ENCODE data around the gene DEUP1.

GRCh38 chr11:93370260-93370659 is 39.7 kb downstream of the DEUP1 start:
- TF ChIP-seq, protein P1, sequence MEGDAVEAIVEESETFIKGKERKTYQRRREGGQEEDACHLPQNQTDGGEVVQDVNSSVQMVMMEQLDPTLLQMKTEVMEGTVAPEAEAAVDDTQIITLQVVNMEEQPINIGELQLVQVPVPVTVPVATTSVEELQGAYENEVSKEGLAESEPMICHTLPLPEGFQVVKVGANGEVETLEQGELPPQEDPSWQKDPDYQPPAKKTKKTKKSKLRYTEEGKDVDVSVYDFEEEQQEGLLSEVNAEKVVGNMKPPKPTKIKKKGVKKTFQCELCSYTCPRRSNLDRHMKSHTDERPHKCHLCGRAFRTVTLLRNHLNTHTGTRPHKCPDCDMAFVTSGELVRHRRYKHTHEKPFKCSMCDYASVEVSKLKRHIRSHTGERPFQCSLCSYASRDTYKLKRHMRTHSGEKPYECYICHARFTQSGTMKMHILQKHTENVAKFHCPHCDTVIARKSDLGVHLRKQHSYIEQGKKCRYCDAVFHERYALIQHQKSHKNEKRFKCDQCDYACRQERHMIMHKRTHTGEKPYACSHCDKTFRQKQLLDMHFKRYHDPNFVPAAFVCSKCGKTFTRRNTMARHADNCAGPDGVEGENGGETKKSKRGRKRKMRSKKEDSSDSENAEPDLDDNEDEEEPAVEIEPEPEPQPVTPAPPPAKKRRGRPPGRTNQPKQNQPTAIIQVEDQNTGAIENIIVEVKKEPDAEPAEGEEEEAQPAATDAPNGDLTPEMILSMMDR (conservative IDR thresholded peaks at IDR 0.05; ENCODE audit: low read length), result no peak
- no peak for TF ChIP-seq EZH2phosphoT487 (IDR thresholded peaks at IDR 0.05; ENCODE audit: borderline replicate concordance, low read depth, low read length)

Data from OCI-LY7 (cell line).